ENCODE results near the gene SYTL2.
A peak's percentile ranks its signal among the peaks of the same experiment; 100 is the strongest.

The SYTL2 gene

DNA sequence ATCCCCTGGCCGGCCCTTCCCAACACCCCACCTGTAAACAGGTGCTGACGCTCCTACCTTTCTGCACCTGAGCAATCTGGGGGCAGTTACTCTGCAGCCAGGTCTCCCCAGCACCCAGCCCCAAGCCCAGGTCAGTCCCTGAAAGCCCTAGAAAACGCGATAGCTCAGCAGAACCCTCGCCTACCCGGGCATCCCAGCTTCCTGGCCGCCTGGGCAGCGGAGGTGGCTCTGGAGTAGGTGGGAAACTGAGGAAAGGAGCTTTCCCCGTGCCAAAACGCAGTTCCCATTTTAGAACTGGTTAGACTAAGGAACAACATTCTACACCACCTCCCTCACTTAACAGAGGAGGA is 445 bp downstream of the SYTL2 start:
- Histone ChIP-seq H3K4me1 (ENCODE audit: control insufficient read depth, insufficient read depth, low read length) (no peaks in the 10 kb centered on the region), H3K27ac (ENCODE audit: insufficient read depth, low read depth, low read length, poor library complexity, severe bottlenecking) (no peak overlapping the region), H3K9me3 (ENCODE audit: control insufficient read depth, low read length) (no peaks in the 10 kb centered on the region), H3K36me3 (ENCODE audit: control insufficient read depth, insufficient read depth, low read length) (no peaks in the 10 kb centered on the region), H3K4me3 (ENCODE audit: insufficient read depth, low read depth, low read length) (peak overlapping the region; percentile 26), H3K27me3 (ENCODE audit: control insufficient read depth, insufficient read depth, low read length, poor library complexity, severe bottlenecking) (peaks cover 43% of the 10 kb centered on the region)
- 3 to 6% methylated on average over 10 of the region's 10 CpGs for WGBS, 2 experiments

DNA sequence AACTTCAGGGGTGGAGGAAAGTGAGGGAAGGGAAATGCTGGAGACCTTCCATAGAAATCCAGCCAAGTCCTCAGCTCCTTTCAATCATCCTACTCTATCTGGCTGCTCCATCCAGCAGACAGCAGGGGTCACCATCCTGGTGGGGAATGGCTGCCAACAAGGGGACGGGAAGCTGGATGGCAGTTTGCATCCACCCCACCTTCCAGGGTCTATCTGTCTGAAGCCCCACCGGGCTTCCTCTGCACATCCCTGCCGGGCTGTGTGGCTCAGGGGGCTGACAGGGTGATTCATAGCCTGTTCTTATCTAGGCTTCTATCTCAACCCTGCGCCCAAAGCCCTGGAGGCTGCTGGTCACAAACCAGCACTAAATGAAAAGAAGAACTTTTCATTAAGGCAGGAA is 1.1 kb downstream of the SYTL2 start:
- Histone ChIP-seq H3K4me3 (ENCODE audit: insufficient read depth, low read depth, low read length) (no peak overlapping the region), H3K27me3 (ENCODE audit: control insufficient read depth, insufficient read depth, low read length, poor library complexity, severe bottlenecking) (peaks cover 43% of the 10 kb centered on the region), H3K27ac (ENCODE audit: insufficient read depth, low read depth, low read length, poor library complexity, severe bottlenecking) (no peak overlapping the region), H3K36me3 (ENCODE audit: control insufficient read depth, insufficient read depth, low read length) (no peaks in the 10 kb centered on the region), H3K4me1 (ENCODE audit: control insufficient read depth, insufficient read depth, low read length) (no peaks in the 10 kb centered on the region), H3K9me3 (ENCODE audit: control insufficient read depth, low read length) (no peaks in the 10 kb centered on the region)
- 10 to 17% methylated on average over 3 to 4 of the region's 4 CpGs for WGBS, 2 experiments

DNA sequence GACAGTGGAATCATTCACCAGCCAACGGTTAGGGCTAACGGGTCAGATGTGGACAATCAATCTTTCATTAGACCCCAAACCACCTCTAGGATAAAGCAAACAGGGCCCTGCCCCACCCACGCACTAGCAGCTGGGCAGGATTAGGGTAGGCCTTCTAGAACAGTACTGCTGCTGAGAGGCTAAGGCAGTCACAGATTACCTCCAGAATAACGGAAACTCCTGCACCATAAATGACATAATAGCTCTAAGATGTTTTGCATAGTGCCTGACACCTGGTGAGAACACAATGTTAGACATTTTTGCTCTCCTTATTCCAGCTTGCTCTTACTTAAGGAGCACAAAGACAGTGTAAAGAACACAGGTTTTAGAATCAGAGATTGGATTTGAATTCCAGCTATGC is 1.8 kb downstream of the SYTL2 start:
- Histone ChIP-seq H3K36me3 (ENCODE audit: control insufficient read depth, insufficient read depth, low read length) (no peaks in the 10 kb centered on the region), H3K27me3 (ENCODE audit: control insufficient read depth, insufficient read depth, low read length, poor library complexity, severe bottlenecking) (peaks cover 43% of the 10 kb centered on the region), H3K4me3 (ENCODE audit: insufficient read depth, low read depth, low read length) (no peak overlapping the region), H3K4me1 (ENCODE audit: control insufficient read depth, insufficient read depth, low read length) (no peaks in the 10 kb centered on the region), H3K27ac (ENCODE audit: insufficient read depth, low read depth, low read length, poor library complexity, severe bottlenecking) (no peak overlapping the region), H3K9me3 (ENCODE audit: control insufficient read depth, low read length) (no peaks in the 10 kb centered on the region)
- 81 to 93% methylated on average over 4 of the region's 4 CpGs for WGBS, 2 experiments

DNA sequence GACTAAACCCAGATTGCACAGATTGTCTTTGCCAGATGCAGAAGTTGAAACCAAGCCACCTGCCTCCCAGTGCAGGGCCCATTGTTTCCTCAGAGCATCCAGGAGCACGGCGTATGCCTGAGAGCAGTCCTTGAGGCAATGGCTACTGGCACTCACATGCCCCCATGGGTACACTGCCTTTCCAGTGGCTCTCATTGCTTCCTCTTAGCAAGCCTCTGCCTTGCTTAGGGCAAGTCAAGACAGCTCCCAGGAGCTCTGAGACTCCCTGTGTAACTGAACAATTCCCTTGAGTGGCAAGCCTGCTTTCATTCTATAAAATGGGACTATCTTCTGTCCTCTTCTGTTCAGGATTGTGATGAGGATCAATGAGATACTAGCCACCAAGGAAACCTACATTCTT is 4.1 kb downstream of the SYTL2 start:
- H3K9me3 ChIP-seq (ENCODE audit: control insufficient read depth, low read length) = no peaks in the 10 kb centered on the region
- no peak overlapping the region for H3K27ac ChIP-seq (ENCODE audit: insufficient read depth, low read depth, low read length, poor library complexity, severe bottlenecking)
- WGBS, 2 experiments = 86 to 88% methylated on average over 2 of the region's 2 CpGs
- no peaks in the 10 kb centered on the region for H3K36me3 ChIP-seq (ENCODE audit: control insufficient read depth, insufficient read depth, low read length)
- H3K4me3 ChIP-seq (ENCODE audit: insufficient read depth, low read depth, low read length) = no peak overlapping the region
- peaks cover 27% of the 10 kb centered on the region for H3K27me3 ChIP-seq (ENCODE audit: control insufficient read depth, insufficient read depth, low read length, poor library complexity, severe bottlenecking)
- no peaks in the 10 kb centered on the region for H3K4me1 ChIP-seq (ENCODE audit: control insufficient read depth, insufficient read depth, low read length)

DNA sequence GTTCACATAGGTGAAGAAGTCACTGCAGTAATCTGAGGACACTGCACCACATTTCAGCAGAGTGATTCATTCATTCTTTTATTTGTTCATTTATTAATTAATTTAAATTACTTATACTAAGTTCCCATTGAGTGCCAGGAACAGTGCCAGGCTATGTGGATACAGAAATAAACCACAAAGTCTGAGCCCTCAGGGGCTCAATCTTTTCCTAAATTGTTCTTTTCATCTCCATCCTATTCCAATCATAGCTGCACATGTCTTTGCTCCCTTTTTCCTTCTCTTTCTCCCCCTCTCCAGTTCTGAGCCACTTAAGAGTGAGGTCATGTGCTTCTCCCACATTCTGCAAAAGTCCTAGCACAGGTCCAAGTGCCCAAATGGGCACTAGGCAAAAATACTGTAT is 4.9 kb downstream of the SYTL2 start:
- H3K9me3 ChIP-seq (ENCODE audit: control insufficient read depth, low read length) = no peaks in the 10 kb centered on the region
- no peaks in the 10 kb centered on the region for H3K36me3 ChIP-seq (ENCODE audit: control insufficient read depth, insufficient read depth, low read length)
- H3K4me3 ChIP-seq (ENCODE audit: insufficient read depth, low read depth, low read length) = no peak overlapping the region
- H3K27ac ChIP-seq (ENCODE audit: insufficient read depth, low read depth, low read length, poor library complexity, severe bottlenecking) = no peak overlapping the region
- no peaks in the 10 kb centered on the region for H3K4me1 ChIP-seq (ENCODE audit: control insufficient read depth, insufficient read depth, low read length)
- peaks cover 19% of the 10 kb centered on the region for H3K27me3 ChIP-seq (ENCODE audit: control insufficient read depth, insufficient read depth, low read length, poor library complexity, severe bottlenecking)

DNA sequence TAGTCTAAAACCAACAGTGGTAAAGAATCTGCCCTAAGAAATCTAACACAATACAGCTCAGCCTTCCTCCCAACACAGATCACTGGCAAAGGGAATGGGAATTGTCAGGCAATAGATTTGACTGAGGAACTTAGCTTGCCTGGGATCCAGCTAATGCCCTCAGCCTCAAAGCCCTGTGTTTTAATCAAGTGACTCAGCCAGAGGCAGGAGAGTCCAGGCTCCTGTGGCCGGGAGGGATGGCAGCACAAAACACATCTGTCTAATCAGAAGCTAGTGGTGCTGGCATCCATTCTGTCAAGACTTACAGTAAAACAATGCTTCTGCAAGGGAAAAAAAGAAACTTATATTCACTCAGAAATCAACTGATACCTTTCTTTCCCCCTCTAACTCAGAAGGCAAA is 5.6 kb downstream of the SYTL2 start:
- 73% methylated on average over 1 of the region's 1 CpG for WGBS, 2 experiments
- no peaks in the 10 kb centered on the region for H3K9me3 ChIP-seq (ENCODE audit: control insufficient read depth, low read length)
- H3K27me3 ChIP-seq (ENCODE audit: control insufficient read depth, insufficient read depth, low read length, poor library complexity, severe bottlenecking) = peaks cover 13% of the 10 kb centered on the region
- no peaks in the 10 kb centered on the region for H3K36me3 ChIP-seq (ENCODE audit: control insufficient read depth, insufficient read depth, low read length)
- no peak overlapping the region for H3K4me3 ChIP-seq (ENCODE audit: insufficient read depth, low read depth, low read length)
- no peaks in the 10 kb centered on the region for H3K4me1 ChIP-seq (ENCODE audit: control insufficient read depth, insufficient read depth, low read length)
- no peak overlapping the region for H3K27ac ChIP-seq (ENCODE audit: insufficient read depth, low read depth, low read length, poor library complexity, severe bottlenecking)

DNA sequence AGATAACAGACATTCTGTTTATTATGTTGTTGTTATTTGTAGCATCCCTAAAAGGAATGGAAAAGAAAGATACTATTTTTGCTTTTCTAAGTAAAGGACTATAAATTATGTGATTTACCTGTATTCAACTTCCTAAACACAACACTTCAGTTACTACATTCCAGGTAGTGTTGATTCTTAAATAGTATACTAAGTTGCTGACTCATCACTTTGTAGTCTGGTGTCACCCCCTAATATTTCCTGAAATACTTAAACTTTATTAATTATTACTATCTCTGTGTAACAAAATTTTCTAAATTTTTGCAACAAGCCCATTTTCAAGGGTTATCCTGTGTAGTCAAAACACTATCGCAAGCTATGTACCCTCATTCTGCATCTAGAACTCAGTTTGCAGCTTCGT is 7.0 kb downstream of the SYTL2 start:
- Histone ChIP-seq H3K4me3 (ENCODE audit: insufficient read depth, low read depth, low read length) (no peak overlapping the region), H3K4me1 (ENCODE audit: control insufficient read depth, insufficient read depth, low read length) (no peaks in the 10 kb centered on the region)
- 94 to 100% methylated on average over 2 of the region's 2 CpGs for WGBS, 2 experiments

DNA sequence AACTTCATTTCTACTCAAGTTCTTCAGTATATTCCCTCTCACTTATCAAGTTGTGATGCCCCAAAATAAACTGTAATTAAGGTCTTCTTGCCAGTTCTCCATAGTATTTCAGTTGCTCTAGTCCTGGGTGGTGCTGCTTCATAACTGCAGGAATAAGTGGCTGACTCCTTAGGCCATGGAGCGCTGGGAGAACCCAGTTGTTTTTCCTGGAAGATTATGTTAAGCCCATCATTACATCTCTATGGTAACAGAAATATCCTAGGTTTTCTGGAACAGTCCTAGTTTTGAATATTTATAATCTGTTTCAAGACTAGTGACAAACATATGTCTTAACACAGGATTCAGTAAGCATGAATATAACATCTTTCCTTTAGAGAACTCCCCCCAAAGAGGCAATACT is 7.6 kb downstream of the SYTL2 start:
- 80 to 94% methylated on average over 1 of the region's 1 CpG for WGBS, 2 experiments
- Histone ChIP-seq H3K27ac (ENCODE audit: insufficient read depth, low read depth, low read length, poor library complexity, severe bottlenecking) (no peak overlapping the region), H3K4me3 (ENCODE audit: insufficient read depth, low read depth, low read length) (no peak overlapping the region), H3K9me3 (ENCODE audit: control insufficient read depth, low read length) (no peaks in the 10 kb centered on the region), H3K4me1 (ENCODE audit: control insufficient read depth, insufficient read depth, low read length) (no peaks in the 10 kb centered on the region), H3K36me3 (ENCODE audit: control insufficient read depth, insufficient read depth, low read length) (no peaks in the 10 kb centered on the region), H3K27me3 (ENCODE audit: control insufficient read depth, insufficient read depth, low read length, poor library complexity, severe bottlenecking) (no peaks in the 10 kb centered on the region)

More for the DNA sequence above, 7.0 kb downstream of the SYTL2 start:
- Histone ChIP-seq H3K27ac (ENCODE audit: insufficient read depth, low read depth, low read length, poor library complexity, severe bottlenecking) (no peak overlapping the region), H3K9me3 (ENCODE audit: control insufficient read depth, low read length) (no peaks in the 10 kb centered on the region), H3K27me3 (ENCODE audit: control insufficient read depth, insufficient read depth, low read length, poor library complexity, severe bottlenecking) (no peaks in the 10 kb centered on the region), H3K36me3 (ENCODE audit: control insufficient read depth, insufficient read depth, low read length) (no peaks in the 10 kb centered on the region)

DNA sequence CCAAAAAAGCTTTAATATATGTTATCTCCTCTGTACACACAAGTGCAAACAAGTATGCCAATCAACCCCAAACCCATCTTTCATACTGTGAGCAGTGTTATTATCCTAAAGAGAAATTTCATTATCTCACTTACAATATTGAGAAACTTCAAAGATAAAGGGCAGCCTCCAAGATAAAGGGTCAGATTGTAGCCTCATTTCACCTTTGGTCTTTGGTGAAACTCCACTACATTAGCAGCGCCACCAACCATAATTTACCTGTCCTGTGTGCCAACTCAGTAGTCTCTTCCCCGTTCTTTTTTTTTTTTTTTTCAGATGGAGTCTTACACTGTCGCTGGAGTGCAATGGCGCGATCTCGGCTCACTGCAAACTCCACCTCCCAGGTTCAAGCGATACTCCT is 9.4 kb downstream of the SYTL2 start:
- Histone ChIP-seq H3K9me3 (ENCODE audit: control insufficient read depth, low read length) (no peaks in the 10 kb centered on the region), H3K27ac (ENCODE audit: insufficient read depth, low read depth, low read length, poor library complexity, severe bottlenecking) (no peak overlapping the region), H3K4me3 (ENCODE audit: insufficient read depth, low read depth, low read length) (no peak overlapping the region), H3K36me3 (ENCODE audit: control insufficient read depth, insufficient read depth, low read length) (no peaks in the 10 kb centered on the region), H3K4me1 (ENCODE audit: control insufficient read depth, insufficient read depth, low read length) (no peaks in the 10 kb centered on the region), H3K27me3 (ENCODE audit: control insufficient read depth, insufficient read depth, low read length, poor library complexity, severe bottlenecking) (no peaks in the 10 kb centered on the region)
- WGBS, 2 experiments = 87 to 91% methylated on average over 7 of the region's 7 CpGs

DNA sequence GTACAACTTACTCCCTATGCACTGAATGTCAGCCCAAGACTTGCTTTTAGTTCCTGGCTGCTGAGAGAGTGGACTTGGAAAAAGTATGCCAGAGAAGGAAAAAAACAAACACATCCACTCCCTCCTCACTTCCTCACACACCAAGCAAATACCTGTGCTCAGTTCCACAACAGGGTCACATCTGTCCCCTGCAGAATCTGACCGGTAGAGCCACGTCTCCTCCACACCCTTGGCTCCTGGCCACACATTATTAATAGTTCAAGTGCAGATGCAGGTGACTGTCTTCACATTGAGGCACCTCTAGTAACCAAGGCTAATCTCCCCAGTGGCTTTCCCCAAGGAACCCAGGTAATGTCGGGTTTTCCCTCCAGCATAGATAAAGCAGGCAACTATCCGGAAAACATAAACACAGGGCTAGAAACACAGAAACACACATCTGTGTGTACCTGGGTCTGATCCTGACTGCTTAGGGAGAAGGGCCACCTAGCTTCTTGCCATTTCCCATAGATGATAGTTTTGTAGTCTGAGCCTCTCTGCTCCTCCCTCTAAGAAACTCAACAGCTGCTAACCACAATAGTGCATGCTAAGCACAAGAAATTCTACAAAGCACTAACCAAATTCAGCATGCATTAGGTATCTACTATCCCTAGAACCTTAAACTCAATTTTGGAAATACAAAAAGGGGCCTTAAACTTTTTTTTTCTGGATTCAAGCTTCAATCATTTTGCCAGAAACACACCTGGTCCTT is 10.2 kb downstream of the SYTL2 start:
- Histone ChIP-seq H3K27ac (ENCODE audit: insufficient read depth, low read depth, low read length, poor library complexity, severe bottlenecking) (no peak overlapping the region), H3K36me3 (ENCODE audit: control insufficient read depth, insufficient read depth, low read length) (no peaks in the 10 kb centered on the region), H3K4me1 (ENCODE audit: control insufficient read depth, insufficient read depth, low read length) (no peaks in the 10 kb centered on the region), H3K27me3 (ENCODE audit: control insufficient read depth, insufficient read depth, low read length, poor library complexity, severe bottlenecking) (no peaks in the 10 kb centered on the region), H3K4me3 (ENCODE audit: insufficient read depth, low read depth, low read length) (no peak overlapping the region), H3K9me3 (ENCODE audit: control insufficient read depth, low read length) (no peaks in the 10 kb centered on the region)
- WGBS, 2 experiments = 90 to 92% methylated on average over 4 of the region's 4 CpGs

DNA sequence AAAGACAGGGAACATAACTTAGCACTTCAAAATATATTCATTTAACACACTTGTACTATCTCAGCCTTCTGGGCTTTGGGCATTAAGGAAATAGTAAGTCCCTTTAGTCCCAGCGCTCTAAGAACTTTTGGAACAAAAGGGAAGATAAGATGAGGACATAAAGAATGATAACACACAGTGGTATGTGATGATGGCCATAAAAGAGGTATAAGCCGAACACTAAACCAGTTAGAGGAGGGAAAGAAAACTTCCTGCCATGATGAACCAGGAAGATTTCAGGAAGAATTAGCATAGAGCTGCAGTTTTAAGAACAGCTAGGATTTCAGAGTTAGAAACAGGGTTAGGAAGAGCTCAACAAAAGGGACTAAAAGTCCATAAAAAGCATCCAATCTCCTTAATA is 11.8 kb downstream of the SYTL2 start:
- 93 to 94% methylated on average over 2 of the region's 2 CpGs for WGBS, 2 experiments

More for the DNA sequence above, 11.8 kb downstream of the SYTL2 start:
- H3K27me3 ChIP-seq (ENCODE audit: control insufficient read depth, insufficient read depth, low read length, poor library complexity, severe bottlenecking) = no peaks in the 10 kb centered on the region
- no peak overlapping the region for H3K27ac ChIP-seq (ENCODE audit: insufficient read depth, low read depth, low read length, poor library complexity, severe bottlenecking)
- no peaks in the 10 kb centered on the region for H3K36me3 ChIP-seq (ENCODE audit: control insufficient read depth, insufficient read depth, low read length)
- no peaks in the 10 kb centered on the region for H3K9me3 ChIP-seq (ENCODE audit: control insufficient read depth, low read length)
- H3K4me3 ChIP-seq (ENCODE audit: insufficient read depth, low read depth, low read length) = no peak overlapping the region
- no peaks in the 10 kb centered on the region for H3K4me1 ChIP-seq (ENCODE audit: control insufficient read depth, insufficient read depth, low read length)
